DOHH2 (cell line): Measurements from ENCODE around the gene INHA.

Experiments
- H3F3A ChIP-seq: fragments of 200-600 bp; sonication (generic), shearing (Covaris generic); 2 replicates; pipeline ENCODE4 v1.6.0; 2016; ENCODE audit warnings: antibody characterized with exemption, mild to moderate bottlenecking; ENCODE audit not compliant: control insufficient read depth, insufficient read depth
- H3K27ac ChIP-seq: fragments of 200-600 bp; sonication (generic); 2 replicates; pipeline ENCODE4 v1.5.1; 2014; ENCODE audit warnings: low read depth, mild to moderate bottlenecking, low read length, moderate library complexity
- H3K27me3 ChIP-seq: fragments of 200-600 bp; sonication (generic); 2 replicates; pipeline ENCODE4 v1.6.1; 2014; ENCODE audit warnings: mild to moderate bottlenecking, low read length, mixed read lengths; ENCODE audit not compliant: control insufficient read depth
- H3K36me3 ChIP-seq: fragments of 200-600 bp; sonication (generic); 2 replicates; pipeline ENCODE4 v1.6.1; 2014; ENCODE audit warnings: mild to moderate bottlenecking, low read length, moderate library complexity, mixed read lengths; ENCODE audit not compliant: control insufficient read depth
- H3K4me1 ChIP-seq: fragments of 200-600 bp; sonication (generic); 2 replicates; pipeline ENCODE4 v1.6.1; 2014; ENCODE audit warnings: mild to moderate bottlenecking, low read length, mixed read lengths; ENCODE audit not compliant: control insufficient read depth
- H3K4me2 ChIP-seq: fragments of 200-600 bp; sonication (generic); 2 replicates; pipeline ENCODE4 v1.6.0; 2014; ENCODE audit warnings: mild to moderate bottlenecking, low read length, moderate library complexity
- H3K4me3 ChIP-seq: fragments of 200-600 bp; sonication (generic); 2 replicates; pipeline ENCODE4 v1.5.1; 2014; ENCODE audit warnings: mild to moderate bottlenecking, low read length, mixed read lengths
- H3K79me2 ChIP-seq: fragments of 200-600 bp; sonication (generic); 2 replicates; pipeline ENCODE4 v1.6.1; 2014; ENCODE audit warnings: mild to moderate bottlenecking, low read length, mixed read lengths; ENCODE audit not compliant: control insufficient read depth
- H3K9me2 ChIP-seq: fragments of 200-600 bp; sonication (generic); replicated peaks from 2 replicates; pipeline ENCODE4 v1.6.1; 2014; ENCODE audit warnings: mild to moderate bottlenecking, low read length, mixed read lengths; ENCODE audit not compliant: control insufficient read depth
- H3K9me3 ChIP-seq: fragments of 200-600 bp; sonication (generic); 2 replicates; pipeline ENCODE4 v1.6.1; 2014; ENCODE audit warnings: antibody characterized with exemption, low read length, mixed read lengths; ENCODE audit not compliant: control insufficient read depth, insufficient read depth
- H4K20me1 ChIP-seq: fragments of 200-600 bp; sonication (generic); 2 replicates; pipeline ENCODE4 v1.6.0; 2014; ENCODE audit warnings: low read depth, mild to moderate bottlenecking, antibody characterized with exemption, low read length, moderate library complexity; ENCODE audit not compliant: control insufficient read depth, insufficient read depth
- CTCF ChIP-seq: fragments of 200-600 bp; sonication (generic); IDR thresholded peaks from one replicate; pipeline ENCODE4 v1.5.1; 2014; ENCODE audit warnings: antibody characterized with exemption, mild to moderate bottlenecking, low read depth, low read length; ENCODE audit not compliant: poor library complexity, severe bottlenecking
- EZH2phosphoT487 ChIP-seq: fragments of 200-600 bp; sonication (generic); IDR thresholded peaks from 2 replicates; pipeline ENCODE4 v1.6.1; 2017; ENCODE audit warnings: borderline replicate concordance, mild to moderate bottlenecking, antibody characterized with exemption, low read length, moderate library complexity, mixed read lengths

Gene INHA

DNA sequence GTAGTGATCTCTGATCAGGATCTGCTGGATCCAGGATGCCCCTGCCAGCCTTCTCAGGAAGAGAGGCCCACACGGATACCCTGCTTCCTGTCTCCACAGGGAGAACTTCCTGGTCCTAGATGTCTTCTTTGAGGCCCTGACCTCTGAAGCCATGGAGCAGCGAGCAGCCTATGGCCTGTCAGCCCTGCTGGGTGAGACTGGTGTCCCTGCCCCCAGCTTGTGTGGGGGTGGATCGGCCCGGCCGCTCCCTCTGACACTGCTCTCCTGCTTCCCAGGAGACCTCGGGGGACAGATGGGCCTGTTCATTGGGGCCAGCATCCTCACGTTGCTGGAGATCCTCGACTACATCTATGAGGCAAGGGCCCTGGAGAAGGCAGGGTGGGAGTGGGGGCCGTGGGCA lies 35.1 kb upstream of the INHA start:
- peaks cover 9% of the 10 kb centered on the region; the same call in 1 of the 2 replicates for H3K27me3 ChIP-seq
- H3K4me2 ChIP-seq, result no peak overlapping the region
- peaks cover 6% of the 10 kb centered on the region for H4K20me1 ChIP-seq
- peaks cover 25% of the 10 kb centered on the region for H3K36me3 ChIP-seq
- no peaks in the 10 kb centered on the region for H3K9me2 ChIP-seq
- H3K4me1 ChIP-seq, result peaks cover 8% of the 10 kb centered on the region
- no peak overlapping the region for H3K27ac ChIP-seq
- peaks cover 1% of the 10 kb centered on the region for H3K79me2 ChIP-seq
- no peaks in the 10 kb centered on the region for H3F3A ChIP-seq
- TF ChIP-seq EZH2phosphoT487, result no peak
- TF ChIP-seq CTCF, result no peak
- H3K4me3 ChIP-seq, result no peak overlapping the region
- no peaks in the 10 kb centered on the region for H3K9me3 ChIP-seq

GRCh38 chr2:219537657-219538488 lies 34.2 kb upstream of the INHA start:
- H3K27ac ChIP-seq, result no peak overlapping the region
- no peaks in the 10 kb centered on the region for H3K9me3 ChIP-seq
- H3K36me3 ChIP-seq, result peaks cover 25% of the 10 kb centered on the region
- H3K4me2 ChIP-seq, result no peak overlapping the region
- peaks cover 14% of the 10 kb centered on the region for H3K4me1 ChIP-seq
- H3K79me2 ChIP-seq, result peaks cover 8% of the 10 kb centered on the region
- peaks cover 6% of the 10 kb centered on the region for H4K20me1 ChIP-seq
- TF ChIP-seq CTCF (no peak), EZH2phosphoT487 (no peak)
- no peak overlapping the region for H3K4me3 ChIP-seq
- H3F3A ChIP-seq, result no peaks in the 10 kb centered on the region
- H3K9me2 ChIP-seq, result no peaks in the 10 kb centered on the region
- peaks cover under 1% of the 10 kb centered on the region; the same call in 1 of the 2 replicates for H3K27me3 ChIP-seq

GRCh38 chr2:219538504-219538951 lies 33.6 kb upstream of the INHA start:
- H3K4me2 ChIP-seq, result no peak overlapping the region

More at GRCh38 chr2:219538504-219538951, 33.6 kb upstream of the INHA start:
- Histone ChIP-seq H4K20me1 (peaks cover 6% of the 10 kb centered on the region), H3K9me2 (no peaks in the 10 kb centered on the region), H3K27me3 (no peaks in the 10 kb centered on the region), H3F3A (no peaks in the 10 kb centered on the region), H3K27ac (no peak overlapping the region), H3K4me1 (peaks cover 14% of the 10 kb centered on the region), H3K4me3 (no peak overlapping the region), H3K79me2 (peaks cover 8% of the 10 kb centered on the region), H3K36me3 (peaks cover 25% of the 10 kb centered on the region), H3K9me3 (no peaks in the 10 kb centered on the region)
- TF ChIP-seq EZH2phosphoT487, result no peak
- TF ChIP-seq CTCF, result no peak
